OCI-LY1 (cell line): ENCODE results near the gene GPR45.

Experiments
- EZH2 ChIP-seq: fragments of 200-600 bp; sonication (generic), shearing (Covaris generic); IDR thresholded peaks from 2 replicates; pipeline ENCODE4 v1.8.0; 2017; ENCODE audit warnings: borderline replicate concordance, mixed run types, mild to moderate bottlenecking, antibody characterized with exemption, low read length, moderate library complexity, mixed read lengths
- TF ChIP-seq, protein P1 (sequence below): fragments of 200-600 bp; sonication (generic), shearing (Covaris generic); IDR thresholded peaks from 2 replicates; pipeline ENCODE4 v1.5.1; 2017; ENCODE audit warnings: mild to moderate bottlenecking, antibody characterized with exemption, low read length, moderate library complexity, mixed read lengths

DNA sequence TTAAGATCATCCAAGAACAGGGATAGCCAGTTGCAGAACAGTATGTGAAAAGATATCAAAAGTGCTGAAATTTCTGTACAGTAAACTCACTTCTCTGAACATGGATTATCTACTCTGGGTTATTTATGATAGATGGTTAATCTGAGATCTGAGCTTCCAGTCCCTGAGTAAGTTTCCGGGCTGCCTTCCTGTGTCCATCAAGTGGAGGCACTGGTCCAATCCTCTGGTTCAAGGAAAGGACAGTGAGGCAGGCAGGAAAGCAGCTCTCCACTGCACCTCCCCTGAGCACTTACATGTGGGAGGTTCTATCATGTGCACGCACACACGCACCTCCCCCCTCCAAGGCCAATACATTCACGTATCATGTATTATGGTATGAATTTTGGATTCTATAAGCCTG is 32.5 kb downstream of the GPR45 start:
- TF ChIP-seq EZH2: no peak
- TF ChIP-seq, protein P1, sequence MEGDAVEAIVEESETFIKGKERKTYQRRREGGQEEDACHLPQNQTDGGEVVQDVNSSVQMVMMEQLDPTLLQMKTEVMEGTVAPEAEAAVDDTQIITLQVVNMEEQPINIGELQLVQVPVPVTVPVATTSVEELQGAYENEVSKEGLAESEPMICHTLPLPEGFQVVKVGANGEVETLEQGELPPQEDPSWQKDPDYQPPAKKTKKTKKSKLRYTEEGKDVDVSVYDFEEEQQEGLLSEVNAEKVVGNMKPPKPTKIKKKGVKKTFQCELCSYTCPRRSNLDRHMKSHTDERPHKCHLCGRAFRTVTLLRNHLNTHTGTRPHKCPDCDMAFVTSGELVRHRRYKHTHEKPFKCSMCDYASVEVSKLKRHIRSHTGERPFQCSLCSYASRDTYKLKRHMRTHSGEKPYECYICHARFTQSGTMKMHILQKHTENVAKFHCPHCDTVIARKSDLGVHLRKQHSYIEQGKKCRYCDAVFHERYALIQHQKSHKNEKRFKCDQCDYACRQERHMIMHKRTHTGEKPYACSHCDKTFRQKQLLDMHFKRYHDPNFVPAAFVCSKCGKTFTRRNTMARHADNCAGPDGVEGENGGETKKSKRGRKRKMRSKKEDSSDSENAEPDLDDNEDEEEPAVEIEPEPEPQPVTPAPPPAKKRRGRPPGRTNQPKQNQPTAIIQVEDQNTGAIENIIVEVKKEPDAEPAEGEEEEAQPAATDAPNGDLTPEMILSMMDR: no peak
